ENCODE results near the gene PSME2. TPM values are rescaled to one million over a fixed set of nuclear protein-coding genes. Genes with fewer than 3 reads are reported as not detected.
A peak's percentile ranks its signal among the peaks of the same experiment; 100 is the strongest.

Gene PSME2
- total RNA-seq, 1 donor from 2014 or later: 91.8 TPM

GRCh38 chr14:24187539-24187915 is 41.1 kb upstream of the PSME2 start:
- DNase-seq (ENCODE audit: extremely low spot score, unreplicated experiment): no peak
- Mint-ChIP-seq H3K27ac (ENCODE audit: unreplicated experiment) (peak overlapping the region; percentile 89), H3K9me3 (ENCODE audit: unreplicated experiment) (no peaks in the 10 kb centered on the region), H3K4me1 (ENCODE audit: unreplicated experiment) (peaks cover 23% of the 10 kb centered on the region), H3K4me3 (ENCODE audit: unreplicated experiment) (peak overlapping the region; percentile 87), H3K27me3 (ENCODE audit: unreplicated experiment) (no peaks in the 10 kb centered on the region), H3K36me3 (ENCODE audit: unreplicated experiment) (peaks cover 14% of the 10 kb centered on the region)
- TF ChIP-seq CTCF (IDR thresholded peaks at IDR 0.05): no peak

- peaks cover 21% of the 10 kb centered on the region for H3K4me1 Mint-ChIP-seq (ENCODE audit: unreplicated experiment)
- H3K36me3 Mint-ChIP-seq (ENCODE audit: unreplicated experiment): peaks cover 12% of the 10 kb centered on the region
- H3K27ac Mint-ChIP-seq (ENCODE audit: unreplicated experiment): no peak overlapping the region
- H3K27me3 Mint-ChIP-seq (ENCODE audit: unreplicated experiment): no peaks in the 10 kb centered on the region
- DNase-seq (ENCODE audit: extremely low spot score, unreplicated experiment): no peak
- no peak for TF ChIP-seq CTCF (IDR thresholded peaks at IDR 0.05)
- H3K9me3 Mint-ChIP-seq (ENCODE audit: unreplicated experiment): no peaks in the 10 kb centered on the region
- H3K4me3 Mint-ChIP-seq (ENCODE audit: unreplicated experiment): peak overlapping the region; percentile 87
These were observed 40.6 kb upstream of the PSME2 start for GRCh38 chr14:24186831-24187538.

GRCh38 chr14:24185741-24186140 is 39.3 kb upstream of the PSME2 start:
- Mint-ChIP-seq H3K36me3 (ENCODE audit: unreplicated experiment) (peaks cover 9% of the 10 kb centered on the region), H3K27ac (ENCODE audit: unreplicated experiment) (no peak overlapping the region), H3K27me3 (ENCODE audit: unreplicated experiment) (no peaks in the 10 kb centered on the region), H3K9me3 (ENCODE audit: unreplicated experiment) (no peaks in the 10 kb centered on the region), H3K4me1 (ENCODE audit: unreplicated experiment) (peaks cover 21% of the 10 kb centered on the region), H3K4me3 (ENCODE audit: unreplicated experiment) (no peak overlapping the region)
- DNase-seq (ENCODE audit: extremely low spot score, unreplicated experiment): no peak
- TF ChIP-seq CTCF (IDR thresholded peaks at IDR 0.05): no peak

GRCh38 chr14:24185026-24185425 is 38.6 kb upstream of the PSME2 start:
- Mint-ChIP-seq H3K9me3 (ENCODE audit: unreplicated experiment) (no peaks in the 10 kb centered on the region), H3K27me3 (ENCODE audit: unreplicated experiment) (no peaks in the 10 kb centered on the region), H3K36me3 (ENCODE audit: unreplicated experiment) (peaks cover 10% of the 10 kb centered on the region), H3K4me3 (ENCODE audit: unreplicated experiment) (no peak overlapping the region), H3K4me1 (ENCODE audit: unreplicated experiment) (peaks cover 21% of the 10 kb centered on the region), H3K27ac (ENCODE audit: unreplicated experiment) (no peak overlapping the region)
- no peak for TF ChIP-seq CTCF (IDR thresholded peaks at IDR 0.05)
- no peak for DNase-seq (ENCODE audit: extremely low spot score, unreplicated experiment)

- H3K9me3 Mint-ChIP-seq (ENCODE audit: unreplicated experiment): no peaks in the 10 kb centered on the region
- H3K4me1 Mint-ChIP-seq (ENCODE audit: unreplicated experiment): peaks cover 21% of the 10 kb centered on the region
- DNase-seq (ENCODE audit: extremely low spot score, unreplicated experiment): no peak
- H3K4me3 Mint-ChIP-seq (ENCODE audit: unreplicated experiment): no peak overlapping the region
- no peak for TF ChIP-seq CTCF (IDR thresholded peaks at IDR 0.05)
- H3K27me3 Mint-ChIP-seq (ENCODE audit: unreplicated experiment): no peaks in the 10 kb centered on the region
- H3K36me3 Mint-ChIP-seq (ENCODE audit: unreplicated experiment): peaks cover 15% of the 10 kb centered on the region
- no peak overlapping the region for H3K27ac Mint-ChIP-seq (ENCODE audit: unreplicated experiment)
These were observed 37.9 kb upstream of the PSME2 start for GRCh38 chr14:24184104-24184970.
